Astrocyte of the spinal cord (primary cell): ENCODE data around the gene VPS11.

ENCODE experiments used
- DNase-seq: peaks from one replicate; pipeline ENCODE4 v3.0.0; 2011; ENCODE audit warnings: low read depth, low spot score
- H3K4me3 ChIP-seq: 2 replicates; pipeline ENCODE4 v1.5.1; 2011; ENCODE audit warnings: low read depth, mild to moderate bottlenecking, low read length, moderate library complexity
- in situ Hi-C: cut with HindIII; loops from 2 replicates; pipeline ENCODE4 v1.10.0; 2017; ENCODE audit warnings: low sequenced_read_pairs
- TF ChIP-seq, protein P1 (sequence below): IDR thresholded peaks from 2 replicates; pipeline ENCODE4 v1.5.1; 2012; ENCODE audit warnings: low read depth, mild to moderate bottlenecking, low read length, inconsistent platforms

VPS11 gene

DNA sequence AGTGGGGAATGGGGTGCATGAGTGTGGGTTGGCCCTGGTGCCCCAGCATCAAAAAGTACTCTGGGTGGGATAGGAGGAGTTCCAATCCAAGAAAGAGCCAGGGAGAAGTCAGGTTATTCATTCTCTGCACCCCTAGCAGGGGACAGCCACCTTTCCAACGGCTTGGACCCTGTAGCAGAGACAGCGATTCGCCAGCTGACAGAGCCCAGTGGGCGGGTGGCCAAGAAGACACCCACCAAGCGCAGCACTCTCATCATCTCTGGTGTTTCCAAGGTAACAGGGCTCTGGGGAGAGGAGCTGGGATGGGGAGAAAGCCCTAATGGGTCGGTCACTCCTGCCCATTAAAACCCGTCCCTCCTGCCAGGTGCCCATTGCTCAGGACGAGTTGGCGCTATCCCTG lies 46.1 kb downstream of the VPS11 start:
- no peak overlapping the region for H3K4me3 ChIP-seq
- in situ Hi-C loops: no loop called here
- TF ChIP-seq, protein P1, sequence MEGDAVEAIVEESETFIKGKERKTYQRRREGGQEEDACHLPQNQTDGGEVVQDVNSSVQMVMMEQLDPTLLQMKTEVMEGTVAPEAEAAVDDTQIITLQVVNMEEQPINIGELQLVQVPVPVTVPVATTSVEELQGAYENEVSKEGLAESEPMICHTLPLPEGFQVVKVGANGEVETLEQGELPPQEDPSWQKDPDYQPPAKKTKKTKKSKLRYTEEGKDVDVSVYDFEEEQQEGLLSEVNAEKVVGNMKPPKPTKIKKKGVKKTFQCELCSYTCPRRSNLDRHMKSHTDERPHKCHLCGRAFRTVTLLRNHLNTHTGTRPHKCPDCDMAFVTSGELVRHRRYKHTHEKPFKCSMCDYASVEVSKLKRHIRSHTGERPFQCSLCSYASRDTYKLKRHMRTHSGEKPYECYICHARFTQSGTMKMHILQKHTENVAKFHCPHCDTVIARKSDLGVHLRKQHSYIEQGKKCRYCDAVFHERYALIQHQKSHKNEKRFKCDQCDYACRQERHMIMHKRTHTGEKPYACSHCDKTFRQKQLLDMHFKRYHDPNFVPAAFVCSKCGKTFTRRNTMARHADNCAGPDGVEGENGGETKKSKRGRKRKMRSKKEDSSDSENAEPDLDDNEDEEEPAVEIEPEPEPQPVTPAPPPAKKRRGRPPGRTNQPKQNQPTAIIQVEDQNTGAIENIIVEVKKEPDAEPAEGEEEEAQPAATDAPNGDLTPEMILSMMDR: no peak
- no peak for DNase-seq

DNA sequence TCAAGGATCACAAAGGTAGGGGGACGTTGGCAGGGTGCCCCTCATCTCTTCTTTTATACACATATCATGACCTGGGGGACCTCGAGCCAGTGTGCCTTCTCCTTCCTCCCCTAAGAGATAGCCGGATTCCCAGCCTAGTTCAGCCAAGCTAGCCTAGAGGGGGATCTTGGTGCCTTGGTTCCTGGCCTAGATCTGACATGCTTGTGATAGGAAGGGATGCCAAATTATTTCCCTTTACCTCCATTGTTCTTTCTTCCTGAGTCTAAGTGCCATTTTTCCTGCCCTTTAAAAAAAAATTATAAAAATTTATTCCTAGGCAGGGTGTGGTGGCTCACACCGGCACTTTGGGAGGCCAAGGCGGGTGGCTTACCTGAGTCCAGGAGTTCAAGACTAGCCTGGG lies 46.7 kb downstream of the VPS11 start:
- no peak overlapping the region for H3K4me3 ChIP-seq
- no peak for DNase-seq
- in situ Hi-C loops: no loop called here
- TF ChIP-seq, protein P1: no peak

DNA sequence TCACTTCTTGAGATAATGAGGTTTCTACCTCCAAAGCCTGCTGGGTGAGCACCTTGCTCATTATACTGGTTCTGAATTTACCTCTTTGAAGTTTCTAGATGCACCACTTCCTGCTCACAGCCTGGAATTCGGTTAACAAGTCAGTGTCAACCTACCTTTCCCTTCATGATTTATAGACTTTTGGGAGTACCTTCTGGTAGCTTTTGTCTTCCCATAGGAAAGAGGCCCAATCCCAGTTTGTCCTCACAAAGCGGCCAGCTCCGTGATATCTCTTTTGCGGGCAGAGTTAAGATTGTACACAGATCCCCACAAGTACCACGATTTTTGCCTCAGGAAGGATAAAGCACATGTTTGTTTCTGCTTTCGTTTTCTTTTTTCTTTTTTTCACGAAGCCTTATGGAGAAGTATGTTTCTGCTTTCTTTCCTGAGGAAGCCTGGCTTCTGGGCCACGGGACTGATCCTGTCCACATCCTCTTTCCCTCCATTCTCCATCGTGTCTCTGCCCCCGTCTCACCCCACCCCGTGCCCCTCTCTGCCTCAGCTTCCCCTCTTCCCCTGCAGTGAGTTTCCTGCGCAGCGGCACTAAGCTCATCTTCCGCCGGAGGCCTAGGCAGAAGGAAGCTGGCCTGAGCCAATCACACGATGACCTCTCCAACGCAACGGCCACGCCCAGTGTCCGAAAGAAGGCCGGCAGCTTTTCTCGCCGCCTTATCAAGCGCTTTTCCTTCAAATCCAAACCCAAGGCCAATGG lies 48.0 kb downstream of the VPS11 start:
- DNase-seq: no peak
- in situ Hi-C loops: no loop called here
- no peak overlapping the region for H3K4me3 ChIP-seq
- TF ChIP-seq, protein P1: no peak

GRCh38 chr11:119116235-119116594 lies 48.6 kb downstream of the VPS11 start:
- TF ChIP-seq, protein P1: no peak
- in situ Hi-C loops: no loop called here
- H3K4me3 ChIP-seq: no peak overlapping the region
- no peak for DNase-seq

DNA sequence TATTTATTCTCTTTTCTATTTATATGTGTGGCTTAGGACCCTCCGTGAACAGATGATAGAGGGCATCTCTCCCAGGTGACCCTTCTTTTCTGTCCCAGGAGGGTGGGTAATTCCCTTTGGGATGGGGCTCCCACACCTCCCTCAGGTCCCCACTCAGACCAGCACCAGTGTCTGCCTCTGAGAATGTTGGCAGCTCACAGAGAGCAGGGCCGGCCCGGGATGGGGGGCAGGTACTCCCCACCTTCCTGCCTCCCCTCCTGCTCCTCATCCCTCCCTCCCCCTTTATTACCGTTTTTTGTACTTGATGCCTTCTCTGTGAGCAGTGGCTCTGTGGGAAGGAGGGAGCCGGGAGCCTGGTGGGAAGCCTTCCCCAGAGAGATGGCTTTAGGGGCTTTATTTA lies 49.0 kb downstream of the VPS11 start:
- in situ Hi-C loops: no loop called here
- no peak for DNase-seq
- TF ChIP-seq, protein P1: no peak
- H3K4me3 ChIP-seq: no peak overlapping the region

GRCh38 chr11:119117004-119117706 lies 49.5 kb downstream of the VPS11 start:
- DNase-seq: no peak

More at GRCh38 chr11:119117004-119117706, 49.5 kb downstream of the VPS11 start:
- in situ Hi-C loops: no loop called here
- TF ChIP-seq, protein P1: no peak
- no peak overlapping the region for H3K4me3 ChIP-seq
